Fibroblast of the aortic adventitia (primary cell): ENCODE results near the gene THSD7A. TPM values are rescaled to one million over a fixed set of nuclear protein-coding genes. Genes with fewer than 3 reads are reported as not detected.

Source experiments
- DNase-seq: peaks from one replicate; pipeline ENCODE4 v3.0.0-alpha.2; 2010; ENCODE audit warnings: low read depth
- H3K4me3 ChIP-seq: 2 replicates; pipeline ENCODE4 v1.5.1; 2011; ENCODE audit warnings: low read depth, mild to moderate bottlenecking, control low read depth, low read length, moderate library complexity
- CTCF ChIP-seq: IDR thresholded peaks from 2 replicates; pipeline ENCODE4 v1.5.1; 2011; ENCODE audit warnings: mild to moderate bottlenecking, low read length, control low read depth, inconsistent platforms; ENCODE audit not compliant: insufficient read depth
- total RNA-seq: library from RNA; depleted of rRNA; stranded (reverse); fragments of >200 nt; gene quantifications from 2 replicates; pipeline ENCODE4 v1.2.3, GENCODE V29; 2012; ENCODE audit warnings: low replicate concordance

The THSD7A gene
- total RNA-seq, 1 donor = 2.5 TPM

GRCh38 chr7:11702938-11703337 lies 129.1 kb downstream of the THSD7A start:
- TF ChIP-seq CTCF = no peak
- H3K4me3 ChIP-seq = no peak overlapping the region
- no peak for DNase-seq

- DNase-seq = no peak
- TF ChIP-seq CTCF = no peak
- H3K4me3 ChIP-seq = no peak overlapping the region
Measured at GRCh38 chr7:11701829-11702560, 130.0 kb downstream of the THSD7A start.

GRCh38 chr7:11699666-11700065 lies 132.3 kb downstream of the THSD7A start:
- H3K4me3 ChIP-seq = no peak overlapping the region
- no peak for TF ChIP-seq CTCF
- no peak for DNase-seq

- no peak for DNase-seq
- TF ChIP-seq CTCF = no peak
- H3K4me3 ChIP-seq = no peak overlapping the region
Measured at GRCh38 chr7:11698384-11698871, 133.6 kb downstream of the THSD7A start.

- no peak overlapping the region for H3K4me3 ChIP-seq
- DNase-seq = no peak
- TF ChIP-seq CTCF = no peak
Measured at GRCh38 chr7:11690395-11690794, 141.6 kb downstream of the THSD7A start.

GRCh38 chr7:11689096-11689495 lies 142.9 kb downstream of the THSD7A start:
- DNase-seq = no peak
- no peak overlapping the region for H3K4me3 ChIP-seq

More at GRCh38 chr7:11689096-11689495, 142.9 kb downstream of the THSD7A start:
- TF ChIP-seq CTCF = no peak
